Neural progenitor cell (in vitro differentiated cells): ENCODE data around the gene GHDC.

ENCODE experiments used
- EZH2 ChIP-seq: fragments of 200-600 bp; sonication (generic); IDR thresholded peaks from 2 replicates; pipeline ENCODE4 v1.6.1; 2017; ENCODE audit warnings: antibody characterized with exemption, mild to moderate bottlenecking, moderate library complexity
- EZH2phosphoT487 ChIP-seq: fragments of 200-600 bp; sonication (generic); IDR thresholded peaks from 2 replicates; pipeline ENCODE4 v1.6.1; 2017; ENCODE audit warnings: antibody characterized with exemption
- TF ChIP-seq, protein P1 (sequence below): fragments of 200-600 bp; sonication (generic); IDR thresholded peaks from 2 replicates; pipeline ENCODE4 v1.5.1; 2017; ENCODE audit warnings: antibody characterized with exemption, mild to moderate bottlenecking

GRCh38 chr17:42198897-42199296 lies 4.6 kb upstream of the GHDC start:
- TF ChIP-seq, protein P1, sequence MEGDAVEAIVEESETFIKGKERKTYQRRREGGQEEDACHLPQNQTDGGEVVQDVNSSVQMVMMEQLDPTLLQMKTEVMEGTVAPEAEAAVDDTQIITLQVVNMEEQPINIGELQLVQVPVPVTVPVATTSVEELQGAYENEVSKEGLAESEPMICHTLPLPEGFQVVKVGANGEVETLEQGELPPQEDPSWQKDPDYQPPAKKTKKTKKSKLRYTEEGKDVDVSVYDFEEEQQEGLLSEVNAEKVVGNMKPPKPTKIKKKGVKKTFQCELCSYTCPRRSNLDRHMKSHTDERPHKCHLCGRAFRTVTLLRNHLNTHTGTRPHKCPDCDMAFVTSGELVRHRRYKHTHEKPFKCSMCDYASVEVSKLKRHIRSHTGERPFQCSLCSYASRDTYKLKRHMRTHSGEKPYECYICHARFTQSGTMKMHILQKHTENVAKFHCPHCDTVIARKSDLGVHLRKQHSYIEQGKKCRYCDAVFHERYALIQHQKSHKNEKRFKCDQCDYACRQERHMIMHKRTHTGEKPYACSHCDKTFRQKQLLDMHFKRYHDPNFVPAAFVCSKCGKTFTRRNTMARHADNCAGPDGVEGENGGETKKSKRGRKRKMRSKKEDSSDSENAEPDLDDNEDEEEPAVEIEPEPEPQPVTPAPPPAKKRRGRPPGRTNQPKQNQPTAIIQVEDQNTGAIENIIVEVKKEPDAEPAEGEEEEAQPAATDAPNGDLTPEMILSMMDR: no peak
- TF ChIP-seq EZH2: no peak
- no peak for TF ChIP-seq EZH2phosphoT487
